NCI-H510A treated with DMSO at 0.1 percent for 48 hours (cell line): ENCODE data around the gene ITIH6.

Source experiments
- DNase-seq: peaks from one replicate; lab custom pipeline; 2025; lab: John Stamatoyannopoulos, UW

ITIH6 gene

DNA sequence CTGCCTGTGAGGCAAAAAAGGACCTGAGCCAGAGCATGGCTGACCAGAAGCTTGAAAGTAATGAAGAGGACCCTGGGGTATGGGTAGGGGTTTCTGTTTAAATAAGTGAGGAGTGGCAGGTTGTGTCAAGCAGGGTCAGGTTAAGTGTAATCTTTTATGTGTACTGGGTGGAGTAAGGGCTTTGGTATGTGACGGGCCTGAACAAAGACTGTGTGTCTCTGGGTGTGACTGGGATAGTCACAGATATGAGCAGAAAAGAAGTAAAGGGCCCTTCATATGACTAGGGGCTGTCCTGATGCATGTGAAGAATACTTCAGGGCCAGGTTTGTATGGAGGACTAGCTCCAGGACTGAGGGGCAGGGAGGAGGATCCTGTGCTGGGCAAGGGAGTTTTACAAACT, 82.4 kb downstream of the ITIH6 start:
- DNase-seq = no peak

DNA sequence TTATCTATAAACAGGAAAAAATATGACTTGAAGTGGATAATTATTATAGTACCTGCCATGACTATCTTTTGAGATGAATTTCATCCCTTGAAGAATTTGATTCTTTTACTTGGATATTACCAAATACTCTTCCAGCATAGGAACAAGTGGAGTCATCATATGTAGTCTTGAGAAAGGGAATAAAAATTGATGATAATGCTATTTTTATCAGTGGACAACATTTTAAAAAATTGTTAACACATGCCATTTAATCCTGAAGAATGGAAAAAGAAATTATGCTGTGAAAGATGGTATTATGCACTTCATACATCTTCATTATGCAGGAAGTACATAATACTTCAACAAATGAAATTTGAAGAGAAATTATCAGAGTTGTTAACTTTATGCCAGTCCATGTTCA, 83.6 kb downstream of the ITIH6 start:
- no peak for DNase-seq

DNA sequence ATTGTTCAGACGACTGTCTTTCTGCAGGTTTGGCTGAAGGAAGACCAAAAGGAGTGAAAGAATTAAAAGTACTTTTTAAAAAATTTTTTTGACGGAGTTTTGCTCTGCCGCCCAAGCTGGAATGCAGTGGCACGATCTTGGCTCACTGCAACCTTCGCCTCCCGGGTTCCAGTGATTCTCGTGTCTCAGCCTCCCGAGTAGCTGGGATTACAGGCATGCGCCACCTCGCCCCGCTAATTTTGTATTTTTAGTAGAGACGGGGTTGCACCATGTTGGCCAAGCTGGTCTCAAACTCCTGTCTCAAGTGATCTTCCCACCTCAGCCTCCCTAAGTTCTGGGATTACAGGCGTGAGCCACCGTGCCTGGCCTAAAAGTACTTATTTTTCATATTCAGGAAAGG, 86.3 kb downstream of the ITIH6 start:
- no peak for DNase-seq

DNA sequence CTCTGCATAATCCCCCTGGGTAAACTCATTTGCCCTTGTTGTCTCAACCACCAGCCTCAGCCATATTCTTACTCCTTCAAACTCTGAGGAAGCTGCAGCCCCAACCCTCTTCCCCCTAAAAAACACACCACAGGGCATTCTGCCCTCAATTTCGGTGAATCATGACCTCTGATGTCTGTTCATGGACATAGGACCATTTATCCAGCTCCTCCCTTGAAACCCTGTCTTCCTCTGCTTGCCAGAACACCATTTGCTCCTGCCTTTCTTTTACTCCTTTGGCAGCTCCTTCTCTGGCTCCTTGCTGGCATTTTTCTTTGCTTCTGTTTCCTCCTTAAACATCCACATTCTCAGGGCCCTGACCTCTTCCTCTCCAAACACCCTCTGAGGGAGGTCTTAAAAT, 87.1 kb downstream of the ITIH6 start:
- no peak for DNase-seq

DNA sequence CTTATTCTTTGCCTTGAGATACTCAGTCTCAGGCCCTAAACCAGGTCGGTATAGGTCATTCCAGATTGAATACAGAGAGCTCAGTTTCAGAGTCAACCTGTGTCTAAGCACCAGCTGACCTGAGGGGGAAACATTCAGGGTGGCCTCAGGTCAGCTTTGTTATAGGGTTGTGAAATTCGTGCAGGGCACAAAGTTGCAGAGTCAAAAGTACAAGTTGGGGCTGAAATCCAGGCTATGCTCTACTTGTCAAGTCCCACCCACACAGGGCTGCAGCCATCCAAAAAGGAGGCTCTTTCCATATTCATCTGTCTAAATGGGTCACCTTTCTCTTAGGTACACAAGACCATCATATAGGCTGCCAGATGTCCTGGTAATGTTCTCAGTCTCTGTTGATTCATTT, 89.7 kb downstream of the ITIH6 start:
- no peak for DNase-seq
